Glomerular endothelial cell (primary cell): ENCODE measurements around the gene DUSP28. TPM values are rescaled to one million over a fixed set of nuclear protein-coding genes. Genes with fewer than 3 reads are reported as not detected.

Experiments
- DNase-seq: peaks from one replicate; pipeline ENCODE4 v3.0.0-alpha.2; 2011; ENCODE audit warnings: low read depth, low spot score; ENCODE audit errors: extremely low read depth
- total RNA-seq: library from RNA; depleted of rRNA; stranded (reverse); fragments of >200 nt; gene quantifications from 2 replicates; pipeline ENCODE4 v1.2.3, GENCODE V29; 2015

Gene DUSP28
- total RNA-seq, 1 donor from 2014 or later, result 1.8 TPM

GRCh38 chr2:240571314-240571973 is 11.3 kb downstream of the DUSP28 start:
- no peak for DNase-seq

- DNase-seq, result no peak
Observed at GRCh38 chr2:240572141-240573031, 12.2 kb downstream of the DUSP28 start.

GRCh38 chr2:240573071-240573515 is 12.9 kb downstream of the DUSP28 start:
- DNase-seq, result no peak

GRCh38 chr2:240573516-240574385 is 13.6 kb downstream of the DUSP28 start:
- no peak for DNase-seq

GRCh38 chr2:240574386-240575100 is 14.4 kb downstream of the DUSP28 start:
- DNase-seq, result no peak

- no peak for DNase-seq
Observed at GRCh38 chr2:240575101-240575965, 15.2 kb downstream of the DUSP28 start.

GRCh38 chr2:240576036-240576435 is 15.9 kb downstream of the DUSP28 start:
- no peak for DNase-seq

- no peak for DNase-seq
Observed at GRCh38 chr2:240576436-240577205, 16.5 kb downstream of the DUSP28 start.

- DNase-seq, result no peak
Observed at GRCh38 chr2:240577281-240578109, 17.3 kb downstream of the DUSP28 start.

GRCh38 chr2:240578110-240578450 is 17.9 kb downstream of the DUSP28 start:
- DNase-seq, result no peak

GRCh38 chr2:240578488-240578887 is 18.3 kb downstream of the DUSP28 start:
- no peak for DNase-seq

- no peak for DNase-seq
Observed at GRCh38 chr2:240579071-240579762, 19.1 kb downstream of the DUSP28 start.

- DNase-seq, result no peak
Observed at GRCh38 chr2:240579771-240580614, 19.8 kb downstream of the DUSP28 start.

GRCh38 chr2:240581811-240582210 is 21.7 kb downstream of the DUSP28 start:
- no peak for DNase-seq

GRCh38 chr2:240582781-240583180 is 22.6 kb downstream of the DUSP28 start:
- DNase-seq, result no peak

- DNase-seq, result no peak
Observed at GRCh38 chr2:240583774-240584173, 23.6 kb downstream of the DUSP28 start.
